ENCODE data around the gene LYRM4. TPM values are rescaled to one million over a fixed set of nuclear protein-coding genes. Genes with fewer than 3 reads are reported as not detected.

The LYRM4 gene
- total RNA-seq, 1 donor from 2014 or later = 27.8 TPM

- Histone ChIP-seq H3K27me3 (ENCODE audit: control insufficient read depth, insufficient read depth, low read length) (peaks cover 9% of the 10 kb centered on the region), H3K4me3 (ENCODE audit: low read depth, low read length) (peak within 1 kb of the TSS; percentile 42), H3K36me3 (ENCODE audit: control insufficient read depth, insufficient read depth, low read length) (no peaks in the 10 kb centered on the region)
- no peak for DNase-seq (ENCODE audit: low read depth)
- TF ChIP-seq CTCF (IDR thresholded peaks at IDR 0.05; ENCODE audit: insufficient read depth, low read length, poor library complexity, severe bottlenecking) = no peak
Observed at GRCh38 chr6:5084781-5085647, 175.7 kb downstream of the LYRM4 start, which contains the start of gene PPP1R3G. Gene PPP1R3G (plus strand): TSS chr6:5085341. CDS start chr6:5085486, 145 bp downstream.

- DNase-seq (ENCODE audit: low read depth) = no peak
- no peak for TF ChIP-seq CTCF (IDR thresholded peaks at IDR 0.05; ENCODE audit: insufficient read depth, low read length, poor library complexity, severe bottlenecking)
- peaks cover 9% of the 10 kb centered on the region for H3K27me3 ChIP-seq (ENCODE audit: control insufficient read depth, insufficient read depth, low read length)
- no peaks in the 10 kb centered on the region for H3K36me3 ChIP-seq (ENCODE audit: control insufficient read depth, insufficient read depth, low read length)
- peak overlapping the region; percentile 42 for H3K4me3 ChIP-seq (ENCODE audit: low read depth, low read length)
Observed at GRCh38 chr6:5084360-5084780, 176.4 kb downstream of the LYRM4 start.

GRCh38 chr6:5083813-5084359 lies 176.9 kb downstream of the LYRM4 start:
- Histone ChIP-seq H3K27me3 (ENCODE audit: control insufficient read depth, insufficient read depth, low read length) (peaks cover 9% of the 10 kb centered on the region), H3K4me3 (ENCODE audit: low read depth, low read length) (no peak overlapping the region), H3K36me3 (ENCODE audit: control insufficient read depth, insufficient read depth, low read length) (no peaks in the 10 kb centered on the region)
- no peak for TF ChIP-seq CTCF (IDR thresholded peaks at IDR 0.05; ENCODE audit: insufficient read depth, low read length, poor library complexity, severe bottlenecking)
- no peak for DNase-seq (ENCODE audit: low read depth)

GRCh38 chr6:5083307-5083583 lies 177.5 kb downstream of the LYRM4 start:
- H3K27me3 ChIP-seq (ENCODE audit: control insufficient read depth, insufficient read depth, low read length) = peaks cover 9% of the 10 kb centered on the region
- no peak for DNase-seq (ENCODE audit: low read depth)
- H3K4me3 ChIP-seq (ENCODE audit: low read depth, low read length) = no peak overlapping the region
- TF ChIP-seq CTCF (IDR thresholded peaks at IDR 0.05; ENCODE audit: insufficient read depth, low read length, poor library complexity, severe bottlenecking) = no peak
- no peaks in the 10 kb centered on the region for H3K36me3 ChIP-seq (ENCODE audit: control insufficient read depth, insufficient read depth, low read length)

GRCh38 chr6:5082487-5083306 lies 178.1 kb downstream of the LYRM4 start:
- DNase-seq (ENCODE audit: low read depth) = peak; percentile 76
- H3K4me3 ChIP-seq (ENCODE audit: low read depth, low read length) = no peak overlapping the region
- H3K27me3 ChIP-seq (ENCODE audit: control insufficient read depth, insufficient read depth, low read length) = peaks cover 9% of the 10 kb centered on the region
- no peaks in the 10 kb centered on the region for H3K36me3 ChIP-seq (ENCODE audit: control insufficient read depth, insufficient read depth, low read length)
- no peak for TF ChIP-seq CTCF (IDR thresholded peaks at IDR 0.05; ENCODE audit: insufficient read depth, low read length, poor library complexity, severe bottlenecking)

All from kidney epithelial cell (primary cell).